ENCODE data around the gene MEMO1. TPM values are rescaled to one million over a fixed set of nuclear protein-coding genes. Genes with fewer than 3 reads are reported as not detected.
"Not testable (repeated sequence)": the region's sequence is repeated elsewhere in the genome, so short reads cannot be mapped to it uniquely, and the experiment has no call there.

MEMO1 gene
- polyA plus RNA-seq, 1 of the 3 experiments (the other 2 are of a cell fraction) = 54.3 TPM

DNA sequence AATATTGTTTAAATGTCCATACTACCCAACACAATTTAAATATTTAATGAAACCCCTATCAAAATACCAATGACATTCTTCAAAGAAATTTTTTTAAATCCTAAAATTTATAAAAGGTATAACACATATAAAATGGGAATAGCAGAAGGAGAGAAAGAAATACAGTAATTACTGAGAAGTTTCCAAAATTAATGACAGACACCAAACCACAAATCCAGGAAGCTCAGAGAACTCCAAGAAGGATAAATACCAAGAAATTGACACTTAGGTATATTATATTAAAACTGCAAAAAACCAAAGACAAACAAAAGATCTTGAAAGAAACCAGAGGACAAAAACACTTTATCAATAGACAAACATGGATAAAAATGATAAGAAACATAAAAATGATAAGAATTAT lies 101.1 kb downstream of the MEMO1 start:
- no peak for TF ChIP-seq USF1 (IDR thresholded peaks at IDR 0.05; ENCODE audit: borderline replicate concordance, low read depth)
- TF ChIP-seq YY1 (IDR thresholded peaks at IDR 0.05; ENCODE audit: low read depth) = no peak
- no peak for TF ChIP-seq EZH2phosphoT487 (IDR thresholded peaks at IDR 0.05; ENCODE audit: borderline replicate concordance, low read depth)
- no peak for TF ChIP-seq MXI1 (IDR thresholded peaks at IDR 0.05; ENCODE audit: low read depth, low read length)
- no peak for TF ChIP-seq JUND (IDR thresholded peaks at IDR 0.05)
- TF ChIP-seq FOXM1 (IDR thresholded peaks at IDR 0.05; ENCODE audit: low read depth) = no peak
- no peak for TF ChIP-seq RFX5 (IDR thresholded peaks at IDR 0.05; ENCODE audit: low read length)
- no peak for TF ChIP-seq TCF12 (IDR thresholded peaks at IDR 0.05)
- Histone ChIP-seq H3K36me3 (replicated peaks in 1 of 2; ENCODE audit: control insufficient read depth in 1 of 2, insufficient read depth in 2 of 2, low read length in 1 of 2) (peaks cover 16 to 36% of the 10 kb centered on the region in 2 experiments), H2AFZ (ENCODE audit: low read depth) (no peak overlapping the region), H3K9me2 (no peaks in the 10 kb centered on the region), H3K27ac (ENCODE audit: low read depth in 2 of 2, low read length in 1 of 2) (no peak overlapping the region), H3K4me1 (ENCODE audit: control insufficient read depth in 1 of 2, insufficient read depth in 2 of 2, low read depth in 1 of 2, low read length in 1 of 2) (no peaks in the 10 kb centered on the region), H3K9me3 (no peaks in the 10 kb centered on the region), H3K9ac (no peak overlapping the region), H3K79me2 (ENCODE audit: insufficient read depth) (peaks cover 16% of the 10 kb centered on the region), H3K4me2 (no peak overlapping the region), H4K20me1 (ENCODE audit: insufficient read depth) (no peaks in the 10 kb centered on the region), H3K4me3 (ENCODE audit: low read depth in 2 of 2, low read length in 1 of 2) (no peak overlapping the region), H3F3A (replicated peaks; ENCODE audit: insufficient read depth) (peaks cover 7% of the 10 kb centered on the region), H3K27me3 (ENCODE audit: insufficient read depth) (no peaks in the 10 kb centered on the region)
- ChIA-PET POLR2A (no interaction called here), CTCF (interaction anchor here (0.7 to 0.9 kb wide), 2 partner anchors 52 to 150 kb away, joined by 3 read pairs; no protein-coding TSS in a partner anchor)
- no peak for DNase-seq

DNA sequence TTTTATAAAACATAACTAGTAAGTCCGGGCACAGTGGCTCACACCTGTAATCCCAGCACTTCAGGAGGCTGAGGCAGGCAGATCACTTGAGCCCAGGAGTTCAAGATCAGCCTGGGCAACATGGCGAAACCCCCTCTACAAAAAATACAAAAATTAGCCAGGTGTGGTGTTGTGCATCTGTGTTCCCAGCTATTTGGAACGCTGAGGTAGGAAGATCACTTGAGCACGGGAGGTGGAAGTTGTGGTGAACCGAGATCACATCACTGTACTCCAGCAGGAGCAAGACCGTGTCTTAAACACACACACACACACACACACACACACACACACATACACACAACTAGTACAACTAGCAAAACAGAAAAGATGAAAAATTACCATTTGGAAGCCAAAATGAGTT lies 103.3 kb downstream of the MEMO1 start:
- H3F3A ChIP-seq (replicated peaks; ENCODE audit: insufficient read depth); H3K27me3 ChIP-seq (ENCODE audit: insufficient read depth); H3K4me1 ChIP-seq (ENCODE audit: control insufficient read depth in 1 of 2, insufficient read depth in 2 of 2, low read depth in 1 of 2, low read length in 1 of 2); DNase-seq; H3K4me3 ChIP-seq (ENCODE audit: low read depth in 2 of 2, low read length in 1 of 2); H3K4me2 ChIP-seq; H4K20me1 ChIP-seq (ENCODE audit: insufficient read depth); POLR2A ChIA-PET; H3K27ac ChIP-seq (ENCODE audit: low read depth in 2 of 2, low read length in 1 of 2); H2AFZ ChIP-seq (ENCODE audit: low read depth); H3K9me3 ChIP-seq; H3K9ac ChIP-seq; H3K9me2 ChIP-seq: not testable (repeated sequence)
- CTCF ChIA-PET = interaction anchor here (1.0 kb wide), 1 partner anchor 229 kb away, joined by 3 read pairs; no protein-coding TSS in a partner anchor
- peaks cover 10% of the 10 kb centered on the region for H3K79me2 ChIP-seq (ENCODE audit: insufficient read depth)
- 98% methylated on average over 6 of the region's 6 CpGs for WGBS (ENCODE audit: low lambda C conversion rate)
- H3K36me3 ChIP-seq (replicated peaks in 1 of 2; ENCODE audit: control insufficient read depth in 1 of 2, insufficient read depth in 2 of 2, low read length in 1 of 2) = peaks cover 12 to 39% of the 10 kb centered on the region in 2 experiments

- Histone ChIP-seq H3K27ac (ENCODE audit: low read depth in 2 of 2, low read length in 1 of 2) (no peak overlapping the region), H3K79me2 (ENCODE audit: insufficient read depth) (peaks cover 17% of the 10 kb centered on the region; the same call in 1 of the 2 replicates), H3K9ac (no peak overlapping the region), H3K4me3 (ENCODE audit: low read depth in 2 of 2, low read length in 1 of 2) (no peak overlapping the region), H3K4me1 (ENCODE audit: control insufficient read depth in 1 of 2, insufficient read depth in 2 of 2, low read depth in 1 of 2, low read length in 1 of 2) (no peaks in the 10 kb centered on the region), H3K9me3 (0 out of 2 replicates have a peak, but pooled peaks cover 4% of the 10 kb centered on the region), H3K27me3 (ENCODE audit: insufficient read depth) (no peaks in the 10 kb centered on the region), H4K20me1 (ENCODE audit: insufficient read depth) (no peaks in the 10 kb centered on the region), H2AFZ (ENCODE audit: low read depth) (no peak overlapping the region), H3K36me3 (replicated peaks in 1 of 2; ENCODE audit: control insufficient read depth in 1 of 2, insufficient read depth in 2 of 2, low read length in 1 of 2) (peaks cover 0 to 36% of the 10 kb centered on the region in 2 experiments), H3K4me2 (no peak overlapping the region), H3F3A (replicated peaks; ENCODE audit: insufficient read depth) (peaks cover 5% of the 10 kb centered on the region), H3K9me2 (no peaks in the 10 kb centered on the region)
- DNase-seq = peak; percentile 4
- ChIA-PET POLR2A (no interaction called here), CTCF (interaction anchor here (0.6 kb wide), 1 partner anchor 11 kb away, joined by 3 read pairs; no protein-coding TSS in a partner anchor)
- no peak for TF ChIP-seq POLR2AphosphoS5 (IDR thresholded peaks at IDR 0.05; ENCODE audit: low read depth, low read length)
- 92% methylated on average over 4 of the region's 4 CpGs for WGBS (ENCODE audit: low lambda C conversion rate)
Measured at GRCh38 chr2:31903109-31903780, 107.6 kb downstream of the MEMO1 start.
